GM23338 (cell line): Measurements from ENCODE around the gene GUCY1B1. TPM values are rescaled to one million over a fixed set of nuclear protein-coding genes. Genes with fewer than 3 reads are reported as not detected.

ENCODE experiments used
- ATAC-seq: fragments of 200-7000 bp; cut with Tn5 transposase; 3 replicates; pipeline ENCODE4 v1.9.1; 2020
- DNase-seq: peaks from one replicate; pipeline ENCODE4 v3.0.0-alpha.2; 2015; ENCODE audit warnings: low spot score
- H2AFZ ChIP-seq: fragments of 200-600 bp; sonication (generic); 2 replicates; pipeline ENCODE4 v1.8.0; 2016; ENCODE audit warnings: antibody characterized with exemption, mild to moderate bottlenecking, moderate library complexity
- H3F3A ChIP-seq: fragments of 200-600 bp; sonication (generic); replicated peaks from 2 replicates; pipeline ENCODE4 v1.8.0; 2017; ENCODE audit warnings: antibody characterized with exemption, mixed run types, low read depth
- H3K27ac ChIP-seq: fragments of 200-600 bp; sonication (generic); 2 replicates; pipeline ENCODE4 v1.6.1; 2016; ENCODE audit warnings: low read depth
- H3K27me3 ChIP-seq: fragments of 200-600 bp; sonication (generic); 2 replicates; pipeline ENCODE4 v1.8.0; 2016; ENCODE audit warnings: mild to moderate bottlenecking, mixed run types, moderate library complexity; ENCODE audit not compliant: insufficient read depth
- H3K36me3 ChIP-seq: fragments of 200-600 bp; sonication (generic); 2 replicates; pipeline ENCODE4 v1.8.0; 2016; ENCODE audit warnings: mild to moderate bottlenecking; ENCODE audit not compliant: insufficient read depth
- H3K4me1 ChIP-seq: fragments of 200-600 bp; sonication (generic); 2 replicates; pipeline ENCODE4 v1.8.0; 2016; ENCODE audit warnings: mild to moderate bottlenecking, moderate library complexity; ENCODE audit not compliant: insufficient read depth
- H3K4me2 ChIP-seq: fragments of 200-600 bp; sonication (generic); 2 replicates; pipeline ENCODE4 v1.7.1; 2017; ENCODE audit warnings: mixed run types
- H3K4me3 ChIP-seq: fragments of 200-600 bp; sonication (generic); 2 replicates; pipeline ENCODE4 v1.6.1; 2016; ENCODE audit warnings: mixed run types
- H3K79me2 ChIP-seq: fragments of 200-600 bp; sonication (generic); replicated peaks from 2 replicates; pipeline ENCODE4 v1.8.0; 2017; ENCODE audit warnings: mild to moderate bottlenecking; ENCODE audit not compliant: insufficient read depth
- H3K9me2 ChIP-seq: fragments of 200-600 bp; sonication (generic); 2 replicates; pipeline ENCODE4 v1.8.0; 2017; ENCODE audit not compliant: insufficient read depth
- H4K20me1 ChIP-seq: fragments of 200-600 bp; sonication (generic); replicated peaks from 2 replicates; pipeline ENCODE4 v1.8.0; 2017; ENCODE audit warnings: mild to moderate bottlenecking; ENCODE audit not compliant: insufficient read depth
- H3K27ac Mint-ChIP-seq: 2 replicates; pipeline ENCODE4 v1.8.0; 2020; ENCODE audit warnings: inconsistent platforms, mild to moderate bottlenecking, moderate library complexity, mixed read lengths
- H3K27me3 Mint-ChIP-seq: 3 replicates; pipeline ENCODE4 v1.8.0; 2022; ENCODE audit warnings: low read depth, mild to moderate bottlenecking, moderate library complexity, mixed read lengths, inconsistent platforms; ENCODE audit not compliant: insufficient read depth, poor library complexity
- H3K36me3 Mint-ChIP-seq: 3 replicates; pipeline ENCODE4 v1.8.0; 2021; ENCODE audit warnings: low read depth, mild to moderate bottlenecking, inconsistent platforms, moderate library complexity, mixed read lengths
- H3K4me1 Mint-ChIP-seq: 3 replicates; pipeline ENCODE4 v1.8.0; 2020; ENCODE audit warnings: mild to moderate bottlenecking, inconsistent platforms, mixed read lengths
- H3K4me3 Mint-ChIP-seq: 3 replicates; pipeline ENCODE4 v1.8.0; 2021; ENCODE audit warnings: moderate library complexity, mild to moderate bottlenecking, inconsistent platforms, mixed read lengths
- H3K9me3 Mint-ChIP-seq: 3 replicates; pipeline ENCODE4 v1.8.0; 2020; ENCODE audit warnings: moderate library complexity, mild to moderate bottlenecking, inconsistent platforms, mixed read lengths
- CREB1 ChIP-seq: fragments of 250-450 bp; sonication (Bioruptor Pico); IDR thresholded peaks from 2 replicates; pipeline ENCODE4 v1.5.0; 2020; ENCODE audit warnings: low read depth, mild to moderate bottlenecking, moderate library complexity
- CTCF ChIP-seq, 2 experiments: fragments of 200-600 bp in 1 of 2; sonication (generic) in 1 of 2; conservative IDR thresholded peaks; 2 replicates each; pipeline versions ENCODE4 v1.5.1 to v1.6.1; 2016 to 2017; ENCODE audit warnings: antibody characterized with exemption in 2 of 2, low read depth in 2 of 2, mild to moderate bottlenecking in 2 of 2, moderate library complexity in 1 of 2
- EZH2 ChIP-seq: fragments of 200-600 bp; sonication (generic); IDR thresholded peaks from one replicate; pipeline ENCODE4 v1.8.0; 2017; ENCODE audit warnings: antibody characterized with exemption, mild to moderate bottlenecking, low read depth; ENCODE audit not compliant: unreplicated experiment
- NANOG ChIP-seq: IDR thresholded peaks from 2 replicates; pipeline ENCODE4 v1.6.1; 2016; ENCODE audit warnings: antibody characterized with exemption, borderline replicate concordance
- STAT1 ChIP-seq: IDR thresholded peaks from one replicate; pipeline ENCODE4 v1.6.1; 2016; ENCODE audit warnings: antibody characterized with exemption; ENCODE audit not compliant: unreplicated experiment
- ZNF462 ChIP-seq: fragments of 250-450 bp; sonication (Bioruptor Pico); IDR thresholded peaks from 2 replicates; pipeline ENCODE4 v1.5.0; 2020; ENCODE audit warnings: mild to moderate bottlenecking, moderate library complexity
- polyA plus RNA-seq: library from polyadenylated mRNA; unstranded; fragments of >200 nt; fragmentation: Nextera tagmentation; extraction: Ambion mirVana; gene quantifications from 2 replicates; pipeline ENCODE4 v1.2.1, GENCODE V29; 2016
- total RNA-seq: library from RNA; depleted of rRNA; stranded (reverse); fragments of >200 nt; shearing (Covaris generic); gene quantifications from 2 replicates; pipeline ENCODE4 v1.2.3, GENCODE V29; 2014

The GUCY1B1 gene
- total and polyA plus RNA-seq, 2 experiments from 2014 or later, result 2.6 to 4.3 TPM

- no peak for ATAC-seq
Observed at GRCh38 chr4:155749041-155749440, 9.8 kb upstream of the GUCY1B1 start.

More at GRCh38 chr4:155749041-155749440, 9.8 kb upstream of the GUCY1B1 start:
- Histone ChIP-seq H3K4me3 (no peak overlapping the region), H3K36me3 (no peaks in the 10 kb centered on the region), H3K27ac (no peak overlapping the region), H4K20me1 (no peaks in the 10 kb centered on the region), H3K9me2 (0 out of 2 replicates have a peak, but pooled peaks cover 7% of the 10 kb centered on the region), H3K79me2 (no peaks in the 10 kb centered on the region), H2AFZ (no peak overlapping the region), H3K4me1 (peaks cover 19% of the 10 kb centered on the region), H3K4me2 (no peak overlapping the region), H3K27me3 (no peaks in the 10 kb centered on the region), H3F3A (no peaks in the 10 kb centered on the region)
- no peaks in the 10 kb centered on the region for H3K36me3 Mint-ChIP-seq
- peaks cover 19% of the 10 kb centered on the region for H3K4me1 Mint-ChIP-seq
- no peak for DNase-seq
- peaks cover 2% of the 10 kb centered on the region; the same call in 1 of the 3 replicates for H3K9me3 Mint-ChIP-seq
- peaks cover 2% of the 10 kb centered on the region for H3K27me3 Mint-ChIP-seq
- no peak overlapping the region for H3K4me3 Mint-ChIP-seq
- TF ChIP-seq STAT1, result no peak
- no peak for TF ChIP-seq CTCF (conservative IDR thresholded peaks at IDR 0.05; ENCODE audit: low read depth in 2 of 2)
- TF ChIP-seq NANOG, result no peak
- no peak for TF ChIP-seq CREB1 (CRISPR knock-in tag)
- TF ChIP-seq EZH2, result no peak
- no peak for TF ChIP-seq ZNF462
- H3K27ac Mint-ChIP-seq, result no peak overlapping the region
